Kidney (tissue), 14 donors: ENCODE results near the gene ANXA1. TPM values are rescaled to one million over a fixed set of nuclear protein-coding genes. Genes with fewer than 3 reads are reported as not detected.

ENCODE experiments used
- DNase-seq, 5 donors: peaks; one replicate each; pipeline ENCODE4 v3.0.0-alpha.2; 2013 to 2020
- FAIRE-seq: peaks from 2 replicates; lab custom pipeline; 2012; peaks lifted over from hg19 to GRCh38; lab: Jason Lieb, UNC
- H3K27ac ChIP-seq, 2 donors: one replicate each; pipeline ENCODE4 v1.7.0; 2013; ENCODE audit warnings: low read depth in 2 of 2, low read length in 2 of 2, inconsistent platforms in 1 of 2
- H3K27me3 ChIP-seq: one replicate; pipeline ENCODE4 v1.7.1; 2013; ENCODE audit warnings: low read length, inconsistent platforms; ENCODE audit not compliant: control insufficient read depth, insufficient read depth
- H3K36me3 ChIP-seq, 3 donors: one replicate each; pipeline versions ENCODE4 v1.7.0 to v1.7.1; 2013; ENCODE audit warnings: low read length in 3 of 3, control low read depth in 1 of 3, inconsistent platforms in 1 of 3; ENCODE audit not compliant: insufficient read depth in 3 of 3, control insufficient read depth in 2 of 3
- H3K4me1 ChIP-seq, 3 donors: one replicate each; pipeline versions ENCODE4 v1.7.0 to v1.7.1; 2013; ENCODE audit warnings: low read length in 3 of 3, inconsistent platforms in 1 of 3, low read depth in 1 of 3; ENCODE audit not compliant: control insufficient read depth in 2 of 3, insufficient read depth in 2 of 3
- H3K4me3 ChIP-seq, 3 donors: one replicate each; pipeline versions ENCODE4 v1.7.0 to v1.8.1; 2013; ENCODE audit warnings: low read length in 3 of 3, control low read depth in 1 of 3, inconsistent platforms in 1 of 3
- H3K9ac ChIP-seq, 3 donors: one replicate each; pipeline versions ENCODE4 v1.7.0 to v1.7.1; 2013; ENCODE audit warnings: low read length in 3 of 3, control low read depth in 1 of 3, inconsistent platforms in 1 of 3
- H3K9me3 ChIP-seq, 3 donors: one replicate each; pipeline versions ENCODE4 v1.7.0 to v1.7.1; 2013; ENCODE audit warnings: low read length in 3 of 3, control low read depth in 1 of 3, inconsistent platforms in 1 of 3; ENCODE audit not compliant: control insufficient read depth in 2 of 3, insufficient read depth in 1 of 3
- CTCF ChIP-seq: IDR thresholded peaks from 3 replicates; pipeline ENCODE4 v1.5.1; 2012; ENCODE audit warnings: mild to moderate bottlenecking, moderate library complexity, borderline replicate concordance; ENCODE audit not compliant: insufficient read depth; ENCODE audit errors: extremely low read depth
- intact Hi-C: fragments of 100-400 bp; cut with DNase I; formaldehyde crosslinking; loops from one replicate; pipeline ENCODE4 v1.11.1; 2022
- polyA plus RNA-seq: library from polyadenylated mRNA; stranded (reverse); fragments of 350-450 nt; fragmentation: Illumina TruSeq; extraction: RNeasy Lipid Tissue Mini Kit (QIAGEN cat#74804); gene quantifications from one replicate; pipeline ENCODE4 v1.2.3, GENCODE V29; 2014; ENCODE audit warnings: low read depth, low replicate concordance; ENCODE audit not compliant: insufficient read depth
- total RNA-seq: library from RNA; stranded (reverse); fragmentation: NEBNext Ultra II Directional; extraction: Animal tissue kit (Norgen Biotek cat#: 25700); gene quantifications from one replicate; pipeline ENCODE4 v1.2.1, GENCODE V29; 2021
- donor health status: control.
- donor health status: control.
- donor health status: control.
- donor health status: control.
- donor health status: control.
- donor health status: DM: yes; HTN: yes; CAD: no.
- donor health status: Normal renal cell carcinoma (clear cell type).

ANXA1 gene
- total and polyA plus RNA-seq, 2 donors from 2014 or later, result 65.2 to 250 TPM

GRCh38 chr9:73121375-73121935 lies 30.2 kb upstream of the ANXA1 start:
- no peak for FAIRE-seq
- no peak overlapping the region for H3K4me3 ChIP-seq

GRCh38 chr9:73125651-73126050 lies 26.0 kb upstream of the ANXA1 start:
- DNase-seq, result no peak
- no peak overlapping the region for H3K27ac ChIP-seq
- no peaks in the 10 kb centered on the region for H3K27me3 ChIP-seq
- no peak for TF ChIP-seq CTCF
- no peaks in the 10 kb centered on the region for H3K36me3 ChIP-seq
- no peak overlapping the region for H3K9ac ChIP-seq
- intact Hi-C loops, result no loop called here
- H3K4me3 ChIP-seq, result no peak overlapping the region
- H3K4me1 ChIP-seq, result no peaks in the 10 kb centered on the region
- H3K9me3 ChIP-seq, result no peaks in the 10 kb centered on the region
- FAIRE-seq, result no peak

More at GRCh38 chr9:73121375-73121935, 30.2 kb upstream of the ANXA1 start:
- no peaks in the 10 kb centered on the region for H3K36me3 ChIP-seq
- intact Hi-C loops, result no loop called here
- no peak overlapping the region for H3K27ac ChIP-seq
- no peak overlapping the region for H3K9ac ChIP-seq
- H3K9me3 ChIP-seq, result no peaks in the 10 kb centered on the region
- H3K4me1 ChIP-seq, result no peaks in the 10 kb centered on the region
- DNase-seq, result no peak
- TF ChIP-seq CTCF, result no peak
- H3K27me3 ChIP-seq, result no peaks in the 10 kb centered on the region

GRCh38 chr9:73129941-73130685 lies 21.6 kb upstream of the ANXA1 start:
- H3K4me1 ChIP-seq, result no peaks in the 10 kb centered on the region
- no peaks in the 10 kb centered on the region for H3K9me3 ChIP-seq
- H3K27ac ChIP-seq, result no peak overlapping the region
- DNase-seq, result no peak
- H3K36me3 ChIP-seq, result no peaks in the 10 kb centered on the region
- TF ChIP-seq CTCF, result no peak
- H3K27me3 ChIP-seq, result no peaks in the 10 kb centered on the region
- no peak overlapping the region for H3K9ac ChIP-seq
- no peak for FAIRE-seq
- intact Hi-C loops, result no loop called here
- H3K4me3 ChIP-seq, result no peak overlapping the region
